CD4-positive, alpha-beta memory T cell (primary cell): ENCODE data around the gene GNA15. TPM values are rescaled to one million over a fixed set of nuclear protein-coding genes. Genes with fewer than 3 reads are reported as not detected.
A peak's percentile ranks its signal among the peaks of the same experiment; 100 is the strongest.
"Not testable (repeated sequence)": the region's sequence is repeated elsewhere in the genome, so short reads cannot be mapped to it uniquely, and the experiment has no call there.

Experiments
- CTCF ChIA-PET: fragments of 350-600 bp; sonication (Branson Sonifier 250); formaldehyde crosslinking; loops from one replicate; lab custom pipeline; 2021; ENCODE audit warnings: inconsistent platforms; ENCODE audit not compliant: partially characterized antibody; lab: Charles Lee
- POLR2A ChIA-PET: fragments of 350-600 bp; sonication (Branson Sonifier 250); formaldehyde crosslinking; loops from one replicate; lab custom pipeline; 2021; ENCODE audit not compliant: partially characterized antibody; lab: Charles Lee
- DNase-seq, 5 donors: peaks; one replicate each; pipeline versions ENCODE4 v3.0.0 to v3.0.0-alpha.2; 2020 to 2022; ENCODE audit warnings: mixed read lengths in 1 of 5
- H3K27ac ChIP-seq: one replicate; pipeline ENCODE4 v1.7.0; 2013; ENCODE audit warnings: low read depth, low read length
- H3K27me3 ChIP-seq: 2 replicates; pipeline ENCODE4 v1.7.0; 2013; ENCODE audit warnings: mild to moderate bottlenecking, low read length, moderate library complexity; ENCODE audit not compliant: insufficient read depth
- H3K36me3 ChIP-seq: 2 replicates; pipeline ENCODE4 v1.7.0; 2013; ENCODE audit warnings: mild to moderate bottlenecking, low read length, moderate library complexity; ENCODE audit not compliant: insufficient read depth
- H3K4me1 ChIP-seq: 2 replicates; pipeline ENCODE4 v1.7.0; 2013; ENCODE audit warnings: mild to moderate bottlenecking, low read length, moderate library complexity; ENCODE audit not compliant: insufficient read depth
- H3K4me3 ChIP-seq, 2 donors: one replicate each; pipeline ENCODE4 v1.7.0; 2013; ENCODE audit warnings: low read length in 2 of 2, mild to moderate bottlenecking in 1 of 2
- H3K9me3 ChIP-seq, 2 donors: one replicate each; pipeline ENCODE4 v1.7.0; 2013; ENCODE audit warnings: low read length in 2 of 2, control low read depth in 1 of 2; ENCODE audit not compliant: control insufficient read depth in 1 of 2
- H3K27ac Mint-ChIP-seq, 7 donors: one replicate each; pipeline ENCODE4 v1.8.0; 2020 to 2021; ENCODE audit warnings: mixed read lengths in 7 of 7, mild to moderate bottlenecking in 6 of 7, inconsistent platforms in 3 of 7, moderate library complexity in 3 of 7
- H3K27me3 Mint-ChIP-seq, 2 donors: one replicate each; pipeline ENCODE4 v1.8.0; 2020 to 2021; ENCODE audit warnings: mixed read lengths in 2 of 2
- H3K36me3 Mint-ChIP-seq, 2 donors: one replicate each; pipeline ENCODE4 v1.8.0; 2020 to 2021; ENCODE audit warnings: mixed read lengths in 2 of 2, inconsistent platforms in 1 of 2, mild to moderate bottlenecking in 1 of 2
- H3K4me1 Mint-ChIP-seq, 4 donors: one replicate each; pipeline ENCODE4 v1.8.0; 2020 to 2021; ENCODE audit warnings: mixed read lengths in 4 of 4, mild to moderate bottlenecking in 1 of 4
- H3K4me3 Mint-ChIP-seq, 8 donors: one replicate each; pipeline ENCODE4 v1.8.0; 2020 to 2021; ENCODE audit warnings: mixed read lengths in 8 of 8, mild to moderate bottlenecking in 7 of 8, moderate library complexity in 6 of 8, inconsistent platforms in 3 of 8
- H3K9me3 Mint-ChIP-seq, 8 donors: one replicate each; pipeline ENCODE4 v1.8.0; 2020 to 2021; ENCODE audit warnings: mixed read lengths in 8 of 8, mild to moderate bottlenecking in 5 of 8, inconsistent platforms in 3 of 8, moderate library complexity in 1 of 8
- intact Hi-C: fragments of 100-400 bp; cut with micrococcal nuclease; formaldehyde crosslinking; loops from one replicate; pipeline ENCODE4 v1.15.1; 2023
- polyA plus RNA-seq, 2 donors: library from polyadenylated mRNA; unstranded; fragments of 300-500 nt; fragmentation: Illumina TruSeq; gene quantifications; one replicate each; pipeline ENCODE4 v1.2.3, GENCODE V29; 2021
- total RNA-seq, 2 experiments: library from RNA; stranded (reverse); gene quantifications; one replicate each; pipeline ENCODE4 v1.2.3, GENCODE V29; 2021

GNA15 gene
- total and polyA plus RNA-seq, 4 experiments from 2014 or later = 2.5 to 4.8 (median 3.5) TPM

- H3K9me3 Mint-ChIP-seq = no peaks in the 10 kb centered on the region
- peaks cover 15 to 28% (median 21%) of the 10 kb centered on the region in 4 donors for H3K4me1 Mint-ChIP-seq
- H3K4me3 Mint-ChIP-seq = no peak overlapping the region
- H3K27ac Mint-ChIP-seq = peak overlapping the region; percentile 29 to 72 (median 64)
- no peak for DNase-seq
- H3K36me3 Mint-ChIP-seq = no peaks in the 10 kb centered on the region
- no peak overlapping the region for H3K4me3 ChIP-seq
- H3K27ac ChIP-seq = no peak overlapping the region
- H3K27me3 Mint-ChIP-seq = no peaks in the 10 kb centered on the region
- H3K9me3 ChIP-seq = no peaks in the 10 kb centered on the region
- no peaks in the 10 kb centered on the region for H3K27me3 ChIP-seq
- POLR2A ChIA-PET = interaction anchor here (1.0 to 1.9 kb wide), 5 partner anchors 8 to 14 kb away, joined by 3 to 10 read pairs (median 7); partner anchors contain the start of gene NCLN
- H3K4me1 ChIP-seq = peaks cover 16% of the 10 kb centered on the region
- CTCF ChIA-PET = interaction anchor here (1.1 to 1.7 kb wide), 3 partner anchors 10 to 46 kb away, joined by 3 to 8 read pairs (median 6); no protein-coding TSS in a partner anchor
- intact Hi-C loops = no loop called here
- no peaks in the 10 kb centered on the region for H3K36me3 ChIP-seq
Observed at GRCh38 chr19:3171894-3172672, 36.2 kb downstream of the GNA15 start.

- H3K9me3 ChIP-seq, DNase-seq, H3K36me3 Mint-ChIP-seq, POLR2A ChIA-PET, H3K36me3 ChIP-seq, H3K9me3 Mint-ChIP-seq, H3K27me3 Mint-ChIP-seq, H3K27ac ChIP-seq, H3K4me3 Mint-ChIP-seq, intact Hi-C loops, CTCF ChIA-PET, H3K27me3 ChIP-seq, H3K4me3 ChIP-seq: not testable (repeated sequence)
- Mint-ChIP-seq H3K4me1 (peaks cover 16 to 31% (median 23%) of the 10 kb centered on the region in 4 donors), H3K27ac (peak overlapping the region in 1 of 7 donors; percentile 68)
- H3K4me1 ChIP-seq = peaks cover 22% of the 10 kb centered on the region
Observed at GRCh38 chr19:3172673-3173000, 36.8 kb downstream of the GNA15 start.

- H3K27ac Mint-ChIP-seq = peak overlapping the region; percentile 92 to 98 (median 96)
- intact Hi-C loops = loop anchor here (5.0 kb wide), 1 partner anchor 44 kb away; no protein-coding TSS in a partner anchor
- H3K4me1 ChIP-seq = peaks cover 22% of the 10 kb centered on the region
Observed at GRCh38 chr19:3175781-3176714, 40.2 kb downstream of the GNA15 start.

GRCh38 chr19:3176715-3177501, 41.1 kb downstream of the GNA15 start:
- DNase-seq = peak; percentile 56 to 89 (median 64)
- Mint-ChIP-seq H3K27ac (peak overlapping the region; percentile 92 to 98 (median 96)), H3K4me1 (peaks cover 12 to 42% (median 23%) of the 10 kb centered on the region in 4 donors), H3K36me3 (peaks cover 16 to 21% of the 10 kb centered on the region in 2 donors), H3K27me3 (no peaks in the 10 kb centered on the region), H3K9me3 (peaks cover 0 to 2% (median 0%) of the 10 kb centered on the region in 8 donors), H3K4me3 (peak overlapping the region; percentile 80 to 90 (median 84))
- peaks cover 27% of the 10 kb centered on the region for H3K4me1 ChIP-seq
- H3K27me3 ChIP-seq = no peaks in the 10 kb centered on the region
- peaks cover 16% of the 10 kb centered on the region for H3K36me3 ChIP-seq
- POLR2A ChIA-PET = interaction anchor here (0.9 to 2.4 kb wide), 6 partner anchors 9 to 226 kb away, joined by 3 to 23 read pairs (median 4); partner anchors contain the start of gene NCLN
- H3K27ac ChIP-seq = peak overlapping the region; percentile 80
- intact Hi-C loops = loop anchor here (1.0 to 5.0 kb wide), 2 partner anchors 8 to 45 kb away; partner anchors contain the start of gene NCLN
- CTCF ChIA-PET = interaction anchor here (0.5 to 2.0 kb wide), 5 partner anchors 13 to 107 kb away, joined by 3 to 8 read pairs (median 4); no protein-coding TSS in a partner anchor
- H3K9me3 ChIP-seq = no peaks in the 10 kb centered on the region
- H3K4me3 ChIP-seq = peak overlapping the region; percentile 67 to 68

More at GRCh38 chr19:3175781-3176714, 40.2 kb downstream of the GNA15 start:
- CTCF ChIA-PET = interaction anchor here (1.0 to 2.0 kb wide), 4 partner anchors 12 to 47 kb away, joined by 3 to 8 read pairs (median 4); no protein-coding TSS in a partner anchor
- H3K27me3 Mint-ChIP-seq = no peaks in the 10 kb centered on the region
- H3K4me3 Mint-ChIP-seq = peak overlapping the region; percentile 43 to 90 (median 84)
- POLR2A ChIA-PET = interaction anchor here (1.3 to 2.4 kb wide), 3 partner anchors 10 to 225 kb away, joined by 4 to 23 read pairs (median 8); partner anchors contain the start of gene NCLN
- Histone ChIP-seq H3K36me3 (peaks cover 15% of the 10 kb centered on the region), H3K27me3 (no peaks in the 10 kb centered on the region), H3K27ac (peak overlapping the region; percentile 80), H3K4me3 (peak overlapping the region; percentile 67 to 68), H3K9me3 (no peaks in the 10 kb centered on the region)
- peak in 3 of 5 donors; percentile 46 to 59 (median 49) for DNase-seq
- H3K4me1 Mint-ChIP-seq = peaks cover 14 to 40% (median 26%) of the 10 kb centered on the region in 4 donors
- peaks cover 0 to 2% (median 0%) of the 10 kb centered on the region in 8 donors for H3K9me3 Mint-ChIP-seq
- H3K36me3 Mint-ChIP-seq = peaks cover 11 to 18% of the 10 kb centered on the region in 2 donors

- peak within 1 kb of the TSS; percentile 93 to 99 (median 95) for H3K27ac Mint-ChIP-seq
- H3K4me1 Mint-ChIP-seq = peaks cover 17 to 50% (median 24%) of the 10 kb centered on the region in 4 donors
- Histone ChIP-seq H3K4me1 (peaks cover 41% of the 10 kb centered on the region), H3K36me3 (peaks cover 16% of the 10 kb centered on the region), H3K27me3 (no peaks in the 10 kb centered on the region), H3K9me3 (no peaks in the 10 kb centered on the region), H3K27ac (peak within 1 kb of the TSS; percentile 86), H3K4me3 (peak within 1 kb of the TSS; percentile 90 to 98)
- POLR2A ChIA-PET = interaction anchor here (0.7 to 2.1 kb wide), 7 partner anchors 9 to 228 kb away, joined by 3 to 12 read pairs (median 4); no protein-coding TSS in a partner anchor
- intact Hi-C loops = loop anchor here (2.0 to 5.0 kb wide), 2 partner anchors 16 to 46 kb away; no protein-coding TSS in a partner anchor
- no peaks in the 10 kb centered on the region for H3K27me3 Mint-ChIP-seq
- CTCF ChIA-PET = interaction anchor here (1.5 to 1.6 kb wide), 2 partner anchors 50 to 228 kb away, joined by 5 to 7 read pairs; no protein-coding TSS in a partner anchor
- DNase-seq = peak; percentile 76 to 83 (median 80)
- peaks cover 21 to 27% of the 10 kb centered on the region in 2 donors for H3K36me3 Mint-ChIP-seq
- peak within 1 kb of the TSS; percentile 96 to 100 (median 99) for H3K4me3 Mint-ChIP-seq
- H3K9me3 Mint-ChIP-seq = peaks cover 0 to 2% (median 0%) of the 10 kb centered on the region in 8 donors
Observed at GRCh38 chr19:3178377-3178972, 42.6 kb downstream of the GNA15 start, which contains the start of gene S1PR4. S1PR4 (plus strand) TSS chr19:3178769; CDS start chr19:3178793, 24 bp downstream.
